ENCODE measurements around the gene BZW1. TPM values are rescaled to one million over a fixed set of nuclear protein-coding genes. Genes with fewer than 3 reads are reported as not detected.
A peak's percentile ranks its signal among the peaks of the same experiment; 100 is the strongest.

BZW1 gene
- total RNA-seq, 1 experiment from 2014 or later = 353 TPM

DNA sequence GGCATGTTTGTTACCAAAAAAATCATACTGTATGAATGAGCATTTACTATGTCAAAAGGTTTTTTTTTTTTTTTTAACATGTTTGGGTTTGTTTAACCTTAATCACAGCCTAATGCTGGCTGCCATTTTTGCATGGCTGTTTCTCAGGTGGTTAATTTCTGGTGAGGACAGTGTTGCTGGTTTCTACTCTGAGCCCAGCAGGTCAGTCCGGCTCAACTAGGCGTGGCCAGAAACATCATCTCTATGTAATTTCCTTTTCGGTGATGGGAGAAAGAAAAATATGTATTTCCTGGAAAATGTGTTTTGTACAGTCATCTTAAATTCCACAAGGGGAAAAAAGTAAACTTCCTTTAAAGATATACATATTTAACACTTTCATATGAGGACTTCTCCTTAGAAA lies 24.9 kb upstream of the BZW1 start:
- no peaks in the 10 kb centered on the region for H3K27me3 Mint-ChIP-seq (ENCODE audit: insufficient read depth, unreplicated experiment)
- intact Hi-C loops (cut with micrococcal nuclease) = loop anchor here (1.0 to 2.0 kb wide), 3 partner anchors 22 to 74 kb away; partner anchors contain the start of gene BZW1
- H3K9me3 Mint-ChIP-seq (ENCODE audit: unreplicated experiment) = no peaks in the 10 kb centered on the region
- no peaks in the 10 kb centered on the region for H3K36me3 Mint-ChIP-seq (ENCODE audit: insufficient read depth, unreplicated experiment)
- peak; percentile 62 for DNase-seq (ENCODE audit: unreplicated experiment)
- H3K4me3 Mint-ChIP-seq (ENCODE audit: unreplicated experiment) = peak overlapping the region; percentile 10
- peaks cover 26% of the 10 kb centered on the region for H3K4me1 Mint-ChIP-seq (ENCODE audit: insufficient read depth, unreplicated experiment)
- TF ChIP-seq, protein P1, sequence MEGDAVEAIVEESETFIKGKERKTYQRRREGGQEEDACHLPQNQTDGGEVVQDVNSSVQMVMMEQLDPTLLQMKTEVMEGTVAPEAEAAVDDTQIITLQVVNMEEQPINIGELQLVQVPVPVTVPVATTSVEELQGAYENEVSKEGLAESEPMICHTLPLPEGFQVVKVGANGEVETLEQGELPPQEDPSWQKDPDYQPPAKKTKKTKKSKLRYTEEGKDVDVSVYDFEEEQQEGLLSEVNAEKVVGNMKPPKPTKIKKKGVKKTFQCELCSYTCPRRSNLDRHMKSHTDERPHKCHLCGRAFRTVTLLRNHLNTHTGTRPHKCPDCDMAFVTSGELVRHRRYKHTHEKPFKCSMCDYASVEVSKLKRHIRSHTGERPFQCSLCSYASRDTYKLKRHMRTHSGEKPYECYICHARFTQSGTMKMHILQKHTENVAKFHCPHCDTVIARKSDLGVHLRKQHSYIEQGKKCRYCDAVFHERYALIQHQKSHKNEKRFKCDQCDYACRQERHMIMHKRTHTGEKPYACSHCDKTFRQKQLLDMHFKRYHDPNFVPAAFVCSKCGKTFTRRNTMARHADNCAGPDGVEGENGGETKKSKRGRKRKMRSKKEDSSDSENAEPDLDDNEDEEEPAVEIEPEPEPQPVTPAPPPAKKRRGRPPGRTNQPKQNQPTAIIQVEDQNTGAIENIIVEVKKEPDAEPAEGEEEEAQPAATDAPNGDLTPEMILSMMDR (IDR thresholded peaks at IDR 0.05; ENCODE audit: unreplicated experiment) = no peak
- ChIA-PET POLR2A (interaction anchor here (0.6 to 3.6 kb wide), 16 partner anchors 8 to 217 kb away, joined by 3 to 20 read pairs (median 10); partner anchors contain the start of genes BZW1, NIF3L1 and PPIL3), CTCF (interaction anchor here (0.6 to 1.6 kb wide), 10 partner anchors 8 to 308 kb away, joined by 3 to 6 read pairs (median 3); no protein-coding TSS in a partner anchor)
- BruUV-seq (replicated peaks) = TSS peak; percentile 99
- H3K27ac Mint-ChIP-seq (ENCODE audit: low read depth, unreplicated experiment) = peak overlapping the region; percentile 89

DNA sequence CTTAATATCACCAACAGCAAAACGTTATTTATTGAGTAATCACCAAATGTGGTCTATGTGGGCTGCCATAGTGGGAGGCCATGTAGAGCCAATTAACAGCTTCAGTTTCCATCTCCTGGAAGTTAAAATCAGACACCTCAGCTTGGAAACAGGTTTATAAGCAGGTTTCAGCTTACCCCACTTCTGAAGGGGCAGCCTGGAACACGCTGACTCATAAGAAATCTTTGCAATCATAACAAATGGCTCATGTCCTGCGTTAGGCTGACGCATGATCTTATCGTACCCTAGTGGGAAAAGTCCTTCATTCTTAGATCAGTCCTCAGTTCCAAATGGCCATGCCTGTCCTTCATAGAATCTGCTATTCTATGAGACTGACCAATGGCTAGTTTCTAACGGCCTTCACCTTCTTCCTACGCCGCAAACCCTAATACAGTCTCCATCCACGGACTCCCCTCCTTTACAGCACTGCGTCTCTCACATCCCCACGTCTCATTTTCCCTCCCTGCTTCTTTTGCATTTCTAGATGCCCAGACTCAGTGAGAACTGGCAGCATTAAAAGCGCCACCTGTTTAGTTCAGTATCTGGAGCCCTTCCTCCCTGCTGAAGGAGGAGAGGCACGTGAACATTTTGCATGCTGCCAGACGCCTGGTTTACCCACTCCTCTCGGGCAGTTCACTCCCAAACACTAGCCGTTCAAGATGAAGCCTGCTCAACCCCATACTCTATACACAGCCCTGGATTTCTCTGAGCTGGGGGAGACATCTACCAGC lies 24.2 kb upstream of the BZW1 start:
- H3K36me3 Mint-ChIP-seq (ENCODE audit: insufficient read depth, unreplicated experiment) = no peaks in the 10 kb centered on the region
- peak overlapping the region; percentile 89 for H3K27ac Mint-ChIP-seq (ENCODE audit: low read depth, unreplicated experiment)
- TSS peak; percentile 73 for BruUV-seq (replicated peaks)
- POLR2A ChIA-PET = interaction anchor here (0.5 to 3.6 kb wide), 13 partner anchors 8 to 80 kb away, joined by 3 to 20 read pairs (median 6); partner anchors contain the start of gene BZW1
- H3K27me3 Mint-ChIP-seq (ENCODE audit: insufficient read depth, unreplicated experiment) = no peaks in the 10 kb centered on the region
- CTCF ChIA-PET = interaction anchor here (0.5 to 1.6 kb wide), 7 partner anchors 19 to 285 kb away, joined by 3 to 6 read pairs (median 3); no protein-coding TSS in a partner anchor
- intact Hi-C loops (cut with micrococcal nuclease) = loop anchor here (1.0 to 2.0 kb wide), 3 partner anchors 23 to 75 kb away; partner anchors contain the start of gene BZW1
- TF ChIP-seq, protein P1 (IDR thresholded peaks at IDR 0.05; ENCODE audit: unreplicated experiment) = no peak
- peak; percentile 93 for DNase-seq (ENCODE audit: unreplicated experiment)
- no peaks in the 10 kb centered on the region for H3K9me3 Mint-ChIP-seq (ENCODE audit: unreplicated experiment)
- H3K4me3 Mint-ChIP-seq (ENCODE audit: unreplicated experiment) = peak overlapping the region; percentile 10
- peaks cover 19% of the 10 kb centered on the region for H3K4me1 Mint-ChIP-seq (ENCODE audit: insufficient read depth, unreplicated experiment)

DNA sequence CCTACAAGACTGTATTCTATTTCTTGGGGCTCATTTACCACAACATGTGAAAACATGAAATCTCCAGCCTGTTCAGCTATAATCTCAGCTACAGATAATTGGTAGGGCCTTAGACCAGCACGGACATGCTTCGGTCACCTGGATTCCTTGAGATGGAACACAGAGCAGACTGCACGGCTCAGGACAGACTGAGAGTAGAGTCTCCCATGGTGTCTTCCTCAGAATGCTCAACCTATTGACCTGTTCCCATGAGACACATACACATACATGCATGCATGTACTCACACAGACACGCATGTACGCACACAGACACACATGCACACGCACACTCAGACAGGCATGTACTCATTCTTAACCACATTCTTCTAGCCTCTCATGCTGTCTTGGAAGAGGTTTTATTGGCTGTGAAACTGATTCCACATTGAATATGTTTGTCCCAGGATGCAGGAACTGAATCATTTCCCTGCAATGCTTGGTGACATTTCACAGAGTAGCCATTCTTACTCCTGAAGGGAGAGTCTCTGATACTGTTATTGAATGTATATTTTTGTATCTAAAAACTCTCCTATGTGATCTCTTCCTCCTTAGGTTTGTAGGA lies 23.5 kb upstream of the BZW1 start:
- BruUV-seq (replicated peaks) = no TSS peak
- Mint-ChIP-seq H3K4me3 (ENCODE audit: unreplicated experiment) (no peak overlapping the region), H3K27ac (ENCODE audit: low read depth, unreplicated experiment) (peak overlapping the region; percentile 89), H3K27me3 (ENCODE audit: insufficient read depth, unreplicated experiment) (no peaks in the 10 kb centered on the region), H3K36me3 (ENCODE audit: insufficient read depth, unreplicated experiment) (no peaks in the 10 kb centered on the region), H3K9me3 (ENCODE audit: unreplicated experiment) (no peaks in the 10 kb centered on the region), H3K4me1 (ENCODE audit: insufficient read depth, unreplicated experiment) (peaks cover 16% of the 10 kb centered on the region)
- peak; percentile 42 for DNase-seq (ENCODE audit: unreplicated experiment)
- POLR2A ChIA-PET = interaction anchor here (0.6 to 3.3 kb wide), 8 partner anchors 9 to 406 kb away, joined by 3 to 20 read pairs (median 5); partner anchors contain the start of gene BZW1
- TF ChIP-seq, protein P1 (IDR thresholded peaks at IDR 0.05; ENCODE audit: unreplicated experiment) = no peak
- intact Hi-C loops (cut with micrococcal nuclease) = no loop called here
- CTCF ChIA-PET = interaction anchor here (0.5 to 1.6 kb wide), 3 partner anchors 34 to 75 kb away, joined by 3 to 5 read pairs (median 3); no protein-coding TSS in a partner anchor

DNA sequence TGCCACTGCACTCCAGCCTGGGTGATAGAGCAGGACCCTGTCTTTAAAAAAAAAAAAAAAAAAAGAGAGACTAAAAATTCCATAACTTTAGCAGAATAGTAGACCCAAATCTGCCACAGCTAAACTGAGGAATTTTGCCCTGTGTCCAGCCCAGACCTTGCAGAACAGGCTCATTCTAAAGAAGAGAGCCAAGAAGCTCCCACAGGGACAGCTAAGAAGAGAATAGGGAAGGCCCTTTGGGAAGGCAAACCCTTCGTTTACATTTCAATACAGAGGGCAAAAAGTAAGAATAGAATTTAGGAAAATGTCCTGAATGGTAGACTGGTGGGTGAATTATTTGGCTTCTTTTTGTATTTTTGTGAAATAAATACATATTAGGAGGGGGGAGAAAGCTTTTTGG lies 21.5 kb upstream of the BZW1 start:
- H3K27me3 Mint-ChIP-seq (ENCODE audit: insufficient read depth, unreplicated experiment) = no peaks in the 10 kb centered on the region
- no TSS peak for BruUV-seq (replicated peaks)
- no peak overlapping the region for H3K4me3 Mint-ChIP-seq (ENCODE audit: unreplicated experiment)
- H3K27ac Mint-ChIP-seq (ENCODE audit: low read depth, unreplicated experiment) = no peak overlapping the region
- ChIA-PET POLR2A (interaction anchor here (1.2 kb wide), 1 partner anchor 25 kb away, joined by 7 read pairs; no protein-coding TSS in a partner anchor), CTCF (interaction anchor here (1.0 kb wide), 1 partner anchor 24 kb away, joined by 3 read pairs; no protein-coding TSS in a partner anchor)
- H3K36me3 Mint-ChIP-seq (ENCODE audit: insufficient read depth, unreplicated experiment) = peaks cover 5% of the 10 kb centered on the region
- intact Hi-C loops (cut with micrococcal nuclease) = no loop called here
- TF ChIP-seq, protein P1 (IDR thresholded peaks at IDR 0.05; ENCODE audit: unreplicated experiment) = no peak
- no peak for DNase-seq (ENCODE audit: unreplicated experiment)
- H3K4me1 Mint-ChIP-seq (ENCODE audit: insufficient read depth, unreplicated experiment) = peaks cover 22% of the 10 kb centered on the region
- H3K9me3 Mint-ChIP-seq (ENCODE audit: unreplicated experiment) = no peaks in the 10 kb centered on the region

Data from MCF 10A (cell line).